GM21576 (cell line): ENCODE results near the gene LCTL.

Experiments
- ATAC-seq: cut with Tn5 transposase; IDR thresholded peaks from one replicate; pipeline ENCODE4 v1.9.1; 2021; ENCODE audit warnings: mild to moderate bottlenecking, moderate library complexity; ENCODE audit not compliant: unreplicated experiment

The LCTL gene, protein sequence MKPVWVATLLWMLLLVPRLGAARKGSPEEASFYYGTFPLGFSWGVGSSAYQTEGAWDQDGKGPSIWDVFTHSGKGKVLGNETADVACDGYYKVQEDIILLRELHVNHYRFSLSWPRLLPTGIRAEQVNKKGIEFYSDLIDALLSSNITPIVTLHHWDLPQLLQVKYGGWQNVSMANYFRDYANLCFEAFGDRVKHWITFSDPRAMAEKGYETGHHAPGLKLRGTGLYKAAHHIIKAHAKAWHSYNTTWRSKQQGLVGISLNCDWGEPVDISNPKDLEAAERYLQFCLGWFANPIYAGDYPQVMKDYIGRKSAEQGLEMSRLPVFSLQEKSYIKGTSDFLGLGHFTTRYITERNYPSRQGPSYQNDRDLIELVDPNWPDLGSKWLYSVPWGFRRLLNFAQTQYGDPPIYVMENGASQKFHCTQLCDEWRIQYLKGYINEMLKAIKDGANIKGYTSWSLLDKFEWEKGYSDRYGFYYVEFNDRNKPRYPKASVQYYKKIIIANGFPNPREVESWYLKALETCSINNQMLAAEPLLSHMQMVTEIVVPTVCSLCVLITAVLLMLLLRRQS

DNA sequence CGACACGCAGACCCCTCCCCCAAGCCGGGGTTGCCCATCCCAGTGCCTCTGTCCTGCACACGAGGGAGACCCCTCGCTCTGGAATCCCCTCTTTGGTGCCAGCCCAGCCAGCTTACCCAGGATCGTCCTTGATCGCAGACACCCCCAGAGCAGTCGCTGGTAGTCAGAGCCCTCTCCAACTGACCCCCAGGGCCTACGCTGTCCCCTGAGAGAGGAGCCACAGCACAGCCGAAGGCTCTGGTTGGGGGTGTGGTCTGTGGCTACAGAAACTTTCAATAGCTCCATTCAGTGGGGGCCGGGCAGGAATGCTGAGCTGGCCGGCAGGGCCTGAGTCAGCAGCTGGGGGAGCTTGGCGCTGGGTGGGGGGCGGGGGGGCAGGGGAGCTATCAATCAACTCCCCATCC is at the start of gene LCTL:
Gene LCTL (minus strand): TSS at position 258 of the 404 bp plus-strand sequence. CDS start 633 bp downstream, outside the sequence.
- no peak for ATAC-seq

DNA sequence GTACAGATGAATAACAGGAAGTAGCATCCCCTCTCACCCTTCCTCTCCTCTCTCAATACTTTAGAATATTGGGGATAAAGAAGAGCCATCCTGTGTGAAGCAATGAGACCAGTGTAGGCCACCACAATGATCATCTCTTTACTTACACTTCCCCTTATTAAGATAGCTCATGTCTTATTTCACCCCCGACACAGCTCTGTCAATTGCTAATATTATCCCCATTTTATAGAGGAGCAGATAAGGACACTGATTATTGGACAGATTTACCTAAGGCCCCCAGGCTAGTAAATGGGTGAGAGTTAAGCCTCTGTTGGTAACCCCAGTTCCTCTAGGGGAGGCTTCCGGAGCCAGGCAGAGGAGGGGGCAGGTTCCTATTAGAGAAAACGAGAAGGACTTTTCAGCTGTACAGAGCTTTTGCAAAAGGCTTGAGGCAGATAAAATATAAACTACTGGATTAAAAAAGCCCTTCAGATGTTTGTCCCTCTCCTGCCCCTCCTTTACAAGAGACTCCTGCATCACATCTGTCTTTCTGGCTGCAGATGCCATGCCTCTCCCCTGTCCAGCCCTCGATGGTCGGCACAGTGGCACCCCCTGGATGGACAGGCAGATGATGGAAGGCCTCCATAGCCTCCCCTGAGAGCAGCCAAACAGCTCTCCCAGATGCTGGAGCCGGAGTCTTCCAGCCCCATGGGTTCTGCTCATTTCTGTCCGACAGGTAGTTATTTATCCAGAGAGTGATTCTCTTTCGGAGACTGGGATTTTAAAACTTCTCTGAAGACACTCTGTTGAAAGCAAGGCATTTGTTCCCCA is 49.4 kb upstream of the LCTL start:
- no peak for ATAC-seq

DNA sequence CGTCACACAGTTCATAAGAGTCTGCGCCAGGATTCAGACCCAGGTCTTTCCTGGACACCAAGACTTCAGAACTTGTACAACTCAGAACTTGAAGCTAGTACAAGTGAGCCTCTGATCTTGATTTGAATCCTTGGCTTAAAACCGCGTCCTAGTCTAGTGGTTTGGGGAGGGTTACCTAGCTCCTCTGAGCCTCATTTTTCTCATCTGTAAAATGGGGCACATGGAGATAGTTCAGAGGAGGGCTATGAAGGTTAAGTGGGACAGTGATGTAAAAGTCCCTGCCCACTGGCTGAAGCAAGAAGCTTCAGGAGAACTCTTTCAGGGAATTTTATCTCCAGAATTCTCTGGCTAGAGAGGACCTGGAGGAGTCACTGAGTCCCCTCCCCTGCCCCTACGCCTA is 48.7 kb upstream of the LCTL start:
- ATAC-seq, result no peak

DNA sequence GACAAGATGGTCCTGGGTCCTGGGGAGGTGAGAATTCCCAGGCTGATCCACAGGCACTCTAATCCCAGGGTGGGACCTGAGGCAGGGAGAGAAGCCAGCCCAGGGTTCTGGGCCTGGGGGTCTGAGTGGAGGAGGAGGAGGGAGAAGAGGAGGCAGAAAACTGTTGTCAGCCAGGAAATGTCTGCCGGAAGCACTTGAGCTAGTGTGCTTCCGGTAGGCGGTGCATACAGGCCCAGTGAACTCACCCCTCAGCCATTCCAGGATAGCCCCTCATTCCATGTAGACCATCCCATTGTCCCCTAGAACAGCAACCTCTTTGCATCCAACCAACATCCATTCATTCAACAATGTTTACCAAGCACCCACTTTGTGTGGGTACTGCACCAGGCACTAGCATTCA is 47.9 kb upstream of the LCTL start:
- no peak for ATAC-seq

DNA sequence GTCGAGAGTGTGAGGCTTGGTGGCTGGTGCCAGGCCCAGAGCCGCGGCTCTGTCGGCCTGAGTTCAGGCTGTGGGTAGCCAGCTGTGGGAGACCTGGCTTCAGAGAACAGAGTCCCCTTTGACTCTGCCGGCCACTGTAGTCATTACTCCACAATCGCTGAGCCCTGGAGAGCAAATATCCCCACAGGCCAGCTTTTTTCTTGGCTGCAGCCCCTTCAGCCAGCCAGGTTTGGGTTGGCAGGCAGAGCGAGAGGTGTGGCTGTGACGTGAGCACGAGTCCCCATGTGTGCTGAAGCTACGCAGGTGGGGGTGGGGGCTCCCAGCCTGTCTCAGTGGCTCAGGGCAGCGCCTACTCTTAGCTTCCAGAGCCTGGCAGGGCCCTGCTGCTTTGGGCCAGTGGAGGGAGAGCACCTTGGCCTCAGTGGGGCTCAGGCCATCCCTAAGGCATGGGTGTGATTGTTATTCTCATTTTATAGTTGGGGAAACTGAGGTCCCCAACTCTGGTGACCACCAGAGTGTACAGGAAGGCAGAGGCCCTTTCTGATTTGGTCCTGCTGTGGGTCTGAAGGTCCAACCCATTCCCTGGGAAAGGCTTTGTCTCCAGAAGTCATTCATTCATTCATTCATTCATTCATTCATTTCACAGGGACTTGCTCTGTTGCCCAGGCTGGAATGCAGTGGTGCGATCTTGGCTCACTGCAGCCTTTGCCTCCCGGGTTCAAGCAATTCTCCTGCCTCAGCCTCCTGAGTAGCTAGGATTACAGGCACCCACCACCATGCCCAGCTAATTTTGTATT is 45.7 kb upstream of the LCTL start:
- ATAC-seq, result no peak

DNA sequence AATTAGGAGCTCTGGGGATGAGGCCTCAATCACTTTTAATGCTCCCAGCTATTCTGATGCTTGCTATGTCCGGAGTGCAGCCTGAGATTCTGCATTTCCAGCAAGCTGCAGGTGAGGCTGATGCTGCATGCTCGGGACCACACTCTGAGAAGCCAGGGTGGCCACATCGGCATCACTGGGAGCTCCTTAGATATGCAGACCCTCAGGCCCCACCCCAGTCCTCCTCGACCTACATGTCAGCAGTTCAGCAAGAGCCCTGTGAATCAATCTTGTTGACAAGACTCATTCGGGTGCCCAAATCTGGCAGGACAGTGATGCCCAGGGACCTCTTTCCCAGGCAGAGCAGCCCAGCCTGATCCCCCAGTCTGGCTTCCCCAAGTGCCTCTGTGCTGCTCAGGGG is 44.1 kb upstream of the LCTL start:
- ATAC-seq, result no peak

DNA sequence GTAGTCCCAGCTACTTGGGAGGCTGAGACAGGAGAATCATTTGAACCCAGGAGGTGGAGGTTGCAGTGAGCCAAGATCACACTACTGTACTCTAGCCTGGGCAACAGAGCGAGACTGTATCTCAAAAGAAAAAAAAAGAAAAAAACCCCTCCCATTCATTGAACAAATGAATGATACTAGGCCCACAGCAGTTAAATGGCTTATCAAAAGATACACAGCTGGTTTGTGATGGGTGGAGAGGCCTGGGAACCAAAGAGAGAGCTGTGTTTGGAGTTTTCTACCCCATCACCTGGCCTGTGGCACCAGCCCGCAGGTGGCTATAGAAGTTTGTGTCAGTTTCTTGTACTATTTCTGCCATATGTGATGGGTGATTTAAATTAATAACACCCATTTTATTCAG is 43.1 kb upstream of the LCTL start:
- no peak for ATAC-seq

DNA sequence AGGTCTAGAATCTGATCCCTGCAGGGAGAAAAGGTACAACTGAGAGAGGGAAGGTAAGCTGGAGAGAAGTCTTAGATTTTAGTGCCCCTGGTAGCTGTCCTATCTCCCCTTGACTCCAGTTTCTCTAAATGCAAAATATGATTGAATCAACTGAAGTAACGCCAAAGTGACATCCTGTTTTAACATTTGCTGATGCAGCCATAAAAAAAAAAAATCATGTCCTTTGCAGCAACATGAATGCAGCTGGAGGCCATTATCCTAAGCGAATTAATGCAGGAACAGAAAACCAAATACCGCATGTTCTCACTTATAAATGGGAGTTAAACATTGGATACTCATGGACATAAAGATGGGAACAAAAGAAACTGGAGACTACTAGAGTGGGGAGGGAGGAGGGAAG is 42.4 kb upstream of the LCTL start:
- no peak for ATAC-seq

DNA sequence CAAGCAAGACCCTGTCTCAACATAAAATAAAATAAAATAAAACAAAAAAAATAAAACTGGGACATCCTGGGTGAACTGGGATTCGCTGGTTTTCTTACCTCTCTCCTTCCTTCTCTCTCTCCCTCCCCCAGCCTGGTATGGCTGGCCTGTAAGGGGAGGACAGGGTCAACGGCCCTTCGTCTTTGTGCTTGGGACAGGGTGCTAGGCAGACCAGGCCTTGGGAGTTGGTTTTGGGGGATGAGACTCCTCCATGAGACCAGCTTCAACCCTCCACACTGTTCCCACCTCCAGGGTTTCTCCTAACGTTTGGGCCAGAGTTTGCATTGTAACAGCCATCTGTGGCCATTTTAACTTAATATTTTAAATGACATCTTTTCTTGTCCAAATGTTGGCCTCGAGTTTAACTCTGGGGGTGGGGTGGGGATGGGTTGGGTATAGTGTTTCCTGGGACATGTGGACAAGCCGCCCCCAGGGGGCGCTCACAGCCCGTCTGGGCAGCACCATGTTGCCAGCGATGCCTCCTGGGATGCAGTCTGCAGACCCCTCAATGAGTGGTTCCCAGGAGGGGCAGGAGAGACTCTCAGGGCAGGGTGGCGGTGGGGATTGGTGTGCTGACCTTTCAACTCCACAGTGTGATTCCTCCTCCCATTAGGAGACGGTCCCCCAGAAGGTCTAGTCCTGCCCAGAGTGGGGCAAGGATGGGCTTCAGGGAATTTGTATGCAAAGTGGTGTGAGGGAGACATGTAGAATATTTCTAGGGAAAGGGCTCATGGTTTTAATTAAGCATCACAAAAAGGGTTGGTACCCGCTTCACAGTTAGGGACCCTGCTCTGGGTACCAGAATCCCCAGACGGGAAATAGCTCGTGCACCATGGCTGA is 37.7 kb upstream of the LCTL start:
- ATAC-seq, result no peak

DNA sequence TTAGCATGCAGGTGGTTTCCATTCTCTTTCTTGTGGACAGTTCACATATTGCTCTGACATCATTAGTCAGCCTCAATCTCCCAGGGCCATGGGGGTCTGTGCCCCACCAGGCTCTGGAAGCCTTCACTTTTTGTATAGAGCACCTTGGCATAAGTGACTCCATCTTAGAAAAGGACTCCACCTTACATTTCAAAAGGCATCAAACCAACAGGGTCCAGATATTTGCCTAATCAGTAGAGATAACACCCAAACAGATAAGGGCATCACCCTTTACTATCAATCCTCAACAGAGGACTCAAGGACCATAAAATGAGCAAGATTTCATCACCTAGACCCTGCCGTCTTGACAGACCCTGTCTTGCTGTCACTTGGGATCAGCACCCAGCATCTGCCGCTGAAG is 35.7 kb upstream of the LCTL start:
- no peak for ATAC-seq

DNA sequence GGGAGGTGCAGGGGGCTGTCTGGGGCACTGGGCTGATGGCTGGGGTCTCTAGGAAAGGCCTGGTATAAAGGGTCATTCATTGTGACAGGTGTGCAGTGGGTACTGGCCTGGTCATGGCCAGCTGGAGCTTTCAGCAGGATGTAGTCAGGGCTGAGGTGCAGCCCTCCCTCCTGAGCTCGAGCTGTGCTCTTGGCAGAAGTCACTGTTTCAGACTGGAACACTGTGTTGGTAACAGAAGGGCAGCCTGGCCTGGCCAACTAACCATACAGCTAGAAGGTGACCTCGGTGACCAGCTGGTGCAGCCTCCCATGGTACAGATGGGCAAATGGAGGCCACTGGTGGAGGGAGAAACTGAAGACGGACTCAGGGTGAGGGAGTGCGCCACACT is 34.4 kb upstream of the LCTL start:
- no peak for ATAC-seq

DNA sequence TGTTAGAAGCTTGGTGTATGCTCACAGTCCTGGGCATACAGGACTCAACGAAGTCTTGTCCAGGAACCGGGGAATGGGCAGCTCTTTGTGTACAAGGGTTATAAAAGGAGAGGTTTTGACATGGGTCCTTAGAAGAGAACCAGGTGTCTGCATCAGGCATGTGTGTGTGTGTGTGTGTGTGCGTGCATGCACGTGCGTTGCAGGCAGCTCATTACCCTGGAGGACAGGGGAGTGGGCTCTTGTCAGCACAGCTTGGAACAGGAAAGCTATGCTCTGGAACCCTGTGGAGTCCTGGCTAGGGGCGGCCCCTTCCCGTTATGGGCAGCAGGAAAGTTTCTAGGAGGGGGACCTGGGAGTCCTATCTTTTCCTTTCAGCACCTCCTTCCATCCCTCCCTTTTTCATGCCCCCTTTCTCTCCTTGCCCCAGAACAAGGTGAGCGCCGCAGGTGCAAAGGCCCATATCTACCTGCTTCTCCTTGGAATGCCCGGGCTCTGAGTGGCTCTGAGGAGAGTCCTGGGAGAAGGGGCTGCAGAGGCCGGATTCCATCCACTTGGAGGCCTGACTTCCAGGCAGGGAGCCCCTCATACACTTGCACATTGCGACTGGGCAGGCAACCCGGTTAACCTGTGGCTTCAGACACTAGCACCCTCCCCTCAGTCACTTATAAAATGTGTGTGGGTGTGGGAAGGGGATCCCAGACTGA is 33.9 kb upstream of the LCTL start:
- no peak for ATAC-seq

DNA sequence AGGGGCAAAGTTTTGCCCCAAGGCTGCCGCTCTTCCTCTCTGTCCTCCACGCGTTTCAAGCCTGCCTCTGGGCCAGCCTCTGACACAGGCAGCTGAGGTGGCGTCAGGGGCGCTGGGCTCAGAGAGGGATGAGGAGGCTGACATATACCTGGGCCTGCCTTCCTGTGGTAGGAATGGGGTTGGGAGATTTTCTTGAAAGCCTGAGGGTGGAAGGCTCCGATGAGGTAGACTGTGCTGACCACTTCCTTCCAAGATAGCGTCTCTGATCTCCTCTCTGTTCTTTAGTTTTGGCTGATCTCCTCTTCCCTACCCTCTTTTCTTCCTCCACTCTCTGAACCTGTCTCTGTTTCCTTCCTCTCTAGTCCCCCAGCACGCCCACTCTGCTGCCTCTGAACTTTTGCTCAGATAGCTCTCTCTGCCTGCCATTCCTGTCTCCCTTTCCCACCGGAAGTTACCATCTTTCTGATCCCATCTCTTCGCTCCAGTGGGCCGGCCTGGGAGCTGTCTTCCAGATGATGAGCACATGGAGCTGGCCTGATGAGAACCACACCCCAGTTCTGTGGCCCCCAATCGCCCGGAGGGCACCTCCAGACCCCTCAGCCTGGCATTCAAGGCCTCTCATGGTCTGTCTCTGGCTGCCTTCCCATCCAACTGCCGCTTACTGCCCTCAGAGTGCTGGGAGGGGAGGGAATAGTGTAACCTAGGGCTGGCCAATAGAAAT is 32.5 kb upstream of the LCTL start:
- ATAC-seq, result no peak

DNA sequence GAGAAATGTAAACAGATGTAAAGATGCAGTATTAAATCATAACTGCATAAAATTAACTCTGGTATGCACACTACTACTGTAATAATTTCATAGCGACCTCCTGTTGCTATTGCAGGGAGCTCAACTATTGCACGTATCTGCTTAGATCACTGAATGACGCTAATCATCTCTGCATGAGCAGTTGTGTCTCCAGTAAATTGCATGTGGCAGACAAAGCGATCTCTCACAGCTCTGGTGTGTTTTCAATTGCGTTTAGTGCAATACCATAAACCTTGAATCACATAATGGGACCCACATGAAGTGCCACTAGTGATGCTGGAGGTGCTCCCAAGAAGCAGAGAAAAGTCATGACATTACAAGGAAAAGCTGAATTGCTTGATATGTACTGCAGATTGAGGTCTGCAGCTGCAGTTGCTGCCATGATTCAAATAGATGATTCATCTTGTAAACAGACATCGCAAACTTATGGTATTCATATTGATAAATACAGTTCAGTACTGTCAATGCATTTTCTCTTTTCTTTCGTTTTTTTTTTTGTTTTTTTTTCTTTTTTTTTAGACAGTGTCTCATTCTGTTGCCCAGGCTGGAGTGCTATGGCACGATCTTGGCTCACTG is 30.2 kb upstream of the LCTL start:
- ATAC-seq, result no peak

DNA sequence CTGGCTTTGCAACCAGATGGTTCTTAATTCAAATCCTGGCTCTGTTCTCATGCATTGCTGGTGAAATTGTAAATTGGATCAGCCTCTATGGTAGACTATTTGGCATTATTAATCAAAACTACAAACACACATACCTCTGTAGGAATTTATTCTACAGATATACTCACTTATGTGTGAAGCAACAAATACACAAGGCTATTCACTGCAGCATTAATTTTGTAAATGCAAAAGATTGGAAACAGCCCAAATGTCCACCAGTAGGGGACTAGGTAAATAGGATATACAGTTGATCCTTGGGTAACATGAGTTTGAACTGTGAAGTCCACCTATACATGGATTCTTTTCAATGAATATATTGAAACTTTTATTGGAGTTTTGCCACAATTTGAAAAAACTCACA is 29.5 kb upstream of the LCTL start:
- no peak for ATAC-seq

DNA sequence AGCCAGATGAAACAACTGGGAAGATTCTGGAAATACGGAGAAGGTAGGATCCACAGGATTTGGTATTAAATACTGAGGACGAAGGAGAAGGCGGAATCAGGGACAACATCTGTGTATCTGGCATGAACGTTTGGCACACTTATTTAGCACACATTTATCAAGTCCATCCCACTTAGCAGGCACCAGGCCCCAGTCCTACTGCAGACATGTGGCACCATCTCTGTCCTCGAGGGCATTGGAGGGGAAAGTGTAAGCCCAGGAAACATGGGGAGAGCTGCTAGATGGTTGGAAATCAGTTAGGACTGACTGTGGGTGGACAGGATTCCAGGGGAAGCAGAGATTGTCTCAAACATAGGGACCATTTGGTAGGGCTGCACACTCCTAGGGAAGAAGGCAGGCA is 29.0 kb upstream of the LCTL start:
- ATAC-seq, result no peak

DNA sequence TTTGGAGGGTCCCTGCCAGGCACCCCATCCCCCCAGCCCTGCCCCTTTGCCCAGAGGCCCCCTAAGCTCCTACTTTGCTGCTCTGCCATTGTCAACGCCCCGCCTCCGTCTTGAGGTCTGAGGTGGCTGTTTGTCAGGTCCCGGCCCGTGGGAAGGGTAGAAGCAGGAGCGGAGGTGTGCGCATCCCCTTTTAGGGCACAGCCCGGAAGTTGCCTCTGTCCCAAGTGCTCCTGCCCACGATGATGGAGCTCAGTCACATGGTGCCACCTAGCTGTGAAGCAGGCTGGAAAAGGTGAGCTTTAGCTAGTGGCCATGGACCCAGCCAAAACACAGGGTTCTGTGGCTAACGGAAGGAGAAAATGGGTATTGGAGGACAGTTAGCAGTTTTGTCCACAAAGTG is 28.5 kb upstream of the LCTL start:
- ATAC-seq, result no peak

DNA sequence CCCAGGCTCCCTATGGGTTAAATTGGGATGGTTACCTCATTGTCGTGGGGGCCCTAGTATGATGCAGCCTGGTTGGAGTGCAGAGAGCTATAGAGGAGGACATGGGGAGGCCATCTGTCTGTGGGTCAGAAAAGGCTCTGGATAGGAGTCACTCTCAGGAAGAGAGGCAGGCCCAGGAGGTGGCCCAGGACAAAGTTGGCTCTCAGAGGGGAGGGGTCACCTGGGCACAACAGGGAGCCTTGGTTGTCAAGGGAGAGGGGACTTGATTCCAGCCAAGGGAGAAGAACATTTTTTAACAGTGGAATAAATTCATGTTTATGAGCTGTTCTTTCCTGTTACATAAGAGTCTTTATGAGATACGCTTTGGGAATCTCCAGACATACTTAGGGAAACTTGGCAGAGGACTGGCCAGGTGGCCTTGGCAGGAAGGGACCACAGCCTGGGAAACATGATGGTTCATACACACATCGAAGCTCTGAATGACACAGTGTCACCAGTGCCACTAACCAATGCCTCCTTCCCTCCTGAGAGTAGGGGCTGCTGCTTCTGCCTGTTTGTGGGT is 27.5 kb upstream of the LCTL start:
- ATAC-seq, result no peak
